ENCODE results near the gene KIAA1671.

The KIAA1671 gene

GRCh38 chr22:25139062-25139461, 186.5 kb downstream of the KIAA1671 start:
- no peak overlapping the region for H3K4me3 ChIP-seq (ENCODE audit: low read length)

DNA sequence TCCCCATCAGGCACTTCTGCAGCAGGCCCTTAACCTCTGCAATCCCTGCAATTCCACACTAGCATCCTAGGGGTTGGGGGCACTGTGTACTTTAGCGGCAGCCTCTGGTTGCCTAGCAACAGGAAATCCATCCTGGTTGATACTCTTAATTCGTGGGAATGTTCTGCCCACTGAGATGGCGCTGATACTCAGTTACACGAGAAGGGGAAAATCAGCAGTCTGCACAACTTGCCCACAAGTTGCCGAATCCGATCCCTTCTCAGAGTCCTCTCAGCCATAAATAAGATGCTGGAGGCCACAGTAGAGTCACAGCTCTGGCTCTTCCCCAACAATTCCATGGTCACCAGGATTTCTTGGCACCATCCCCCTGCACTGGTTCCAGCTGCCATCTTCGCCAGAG, 189.6 kb downstream of the KIAA1671 start:
- no peaks in the 10 kb centered on the region for H3K9me3 ChIP-seq (ENCODE audit: control insufficient read depth, low read depth, low read length)
- H3K4me3 ChIP-seq (ENCODE audit: low read length): no peak overlapping the region
- no peaks in the 10 kb centered on the region for H3K36me3 ChIP-seq (ENCODE audit: control insufficient read depth, low read depth, low read length)
- H3K9ac ChIP-seq (ENCODE audit: low read length): no peak overlapping the region
- H3K27me3 ChIP-seq (ENCODE audit: control insufficient read depth, insufficient read depth, low read length): no peaks in the 10 kb centered on the region
- H3K4me1 ChIP-seq (ENCODE audit: control insufficient read depth, low read depth, low read length): no peaks in the 10 kb centered on the region
- H3K27ac ChIP-seq (ENCODE audit: low read length): no peak overlapping the region

More at GRCh38 chr22:25139062-25139461, 186.5 kb downstream of the KIAA1671 start:
- H3K4me1 ChIP-seq (ENCODE audit: control insufficient read depth, low read depth, low read length): no peaks in the 10 kb centered on the region
- H3K27ac ChIP-seq (ENCODE audit: low read length): no peak overlapping the region
- no peaks in the 10 kb centered on the region for H3K9me3 ChIP-seq (ENCODE audit: control insufficient read depth, low read depth, low read length)
- no peak overlapping the region for H3K9ac ChIP-seq (ENCODE audit: low read length)
- no peaks in the 10 kb centered on the region for H3K36me3 ChIP-seq (ENCODE audit: control insufficient read depth, low read depth, low read length)
- H3K27me3 ChIP-seq (ENCODE audit: control insufficient read depth, insufficient read depth, low read length): no peaks in the 10 kb centered on the region

DNA sequence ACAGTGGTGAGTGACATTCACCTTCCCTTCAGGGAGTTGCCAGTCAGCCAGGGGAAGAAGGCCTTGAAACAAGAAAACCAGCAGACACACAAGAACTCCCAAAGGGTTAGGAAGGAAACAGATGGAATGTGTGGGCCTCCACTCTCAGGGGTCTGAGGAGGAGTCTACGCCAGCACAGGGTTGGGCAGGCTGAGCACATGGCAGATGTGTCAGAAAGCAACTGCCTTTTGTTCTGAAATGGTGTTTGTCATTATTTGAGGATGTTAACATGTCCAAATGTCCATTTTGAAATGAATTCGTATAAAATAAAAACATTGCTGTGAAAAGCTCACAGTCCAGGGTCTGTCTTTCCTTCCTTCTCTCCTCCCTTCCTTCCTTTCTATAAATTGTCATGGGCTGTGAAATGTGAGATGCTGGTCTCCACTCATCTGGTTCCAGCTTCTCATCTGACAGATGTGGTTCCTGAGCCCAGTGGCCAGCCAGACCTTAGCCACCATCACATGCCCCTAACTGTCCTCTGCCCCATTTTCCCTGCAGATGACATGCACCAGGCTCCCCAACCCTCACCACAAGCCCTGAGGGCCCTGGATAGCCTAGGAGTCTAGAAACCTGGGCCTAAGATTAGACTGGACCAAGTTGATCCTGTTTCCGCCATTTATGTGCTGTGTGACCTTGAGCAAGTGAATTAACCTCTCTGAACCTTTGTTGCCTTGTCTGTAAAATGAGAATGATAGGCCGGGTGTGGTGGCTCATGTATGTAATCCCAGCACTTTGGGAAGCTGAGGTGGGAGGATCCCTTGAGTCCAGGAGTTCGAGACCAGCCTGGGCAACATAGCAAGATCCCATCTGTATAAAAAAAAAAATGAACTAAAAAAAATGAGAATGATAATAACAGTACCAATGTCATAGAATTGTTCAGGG, 190.9 kb downstream of the KIAA1671 start:
- no peak overlapping the region for H3K4me3 ChIP-seq (ENCODE audit: low read length)
- no peaks in the 10 kb centered on the region for H3K36me3 ChIP-seq (ENCODE audit: control insufficient read depth, low read depth, low read length)
- H3K4me1 ChIP-seq (ENCODE audit: control insufficient read depth, low read depth, low read length): peaks cover 9% of the 10 kb centered on the region
- H3K9ac ChIP-seq (ENCODE audit: low read length): no peak overlapping the region
- H3K27me3 ChIP-seq (ENCODE audit: control insufficient read depth, insufficient read depth, low read length): no peaks in the 10 kb centered on the region
- no peaks in the 10 kb centered on the region for H3K9me3 ChIP-seq (ENCODE audit: control insufficient read depth, low read depth, low read length)
- no peak overlapping the region for H3K27ac ChIP-seq (ENCODE audit: low read length)

DNA sequence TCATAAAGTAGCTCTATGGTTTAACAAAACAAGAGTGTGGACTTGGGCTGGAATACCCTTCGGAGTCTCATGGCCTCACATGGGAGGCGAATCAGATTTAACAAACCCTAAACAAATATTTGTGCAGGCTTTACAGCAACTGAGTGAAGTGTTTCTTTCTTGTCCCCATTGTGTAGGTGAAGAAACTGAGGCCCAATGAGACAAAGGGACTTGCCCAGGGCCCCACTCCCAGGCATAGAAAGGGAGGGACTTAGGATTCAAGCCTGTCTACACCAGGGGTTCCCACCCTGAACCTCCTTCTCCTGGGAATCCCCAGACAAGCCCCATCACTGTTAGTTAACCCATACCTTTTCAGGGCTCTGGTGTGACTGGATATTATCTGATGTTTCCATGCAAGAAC, 192.0 kb downstream of the KIAA1671 start:
- no peaks in the 10 kb centered on the region for H3K36me3 ChIP-seq (ENCODE audit: control insufficient read depth, low read depth, low read length)
- H3K27ac ChIP-seq (ENCODE audit: low read length): no peak overlapping the region
- H3K9ac ChIP-seq (ENCODE audit: low read length): no peak overlapping the region
- peaks cover 12% of the 10 kb centered on the region for H3K4me1 ChIP-seq (ENCODE audit: control insufficient read depth, low read depth, low read length)
- no peaks in the 10 kb centered on the region for H3K27me3 ChIP-seq (ENCODE audit: control insufficient read depth, insufficient read depth, low read length)
- no peak overlapping the region for H3K4me3 ChIP-seq (ENCODE audit: low read length)
- no peaks in the 10 kb centered on the region for H3K9me3 ChIP-seq (ENCODE audit: control insufficient read depth, low read depth, low read length)

- peaks cover 12% of the 10 kb centered on the region for H3K4me1 ChIP-seq (ENCODE audit: control insufficient read depth, low read depth, low read length)
- H3K27me3 ChIP-seq (ENCODE audit: control insufficient read depth, insufficient read depth, low read length): no peaks in the 10 kb centered on the region
- no peak overlapping the region for H3K4me3 ChIP-seq (ENCODE audit: low read length)
- H3K27ac ChIP-seq (ENCODE audit: low read length): no peak overlapping the region
- H3K9me3 ChIP-seq (ENCODE audit: control insufficient read depth, low read depth, low read length): no peaks in the 10 kb centered on the region
- no peak overlapping the region for H3K9ac ChIP-seq (ENCODE audit: low read length)
- no peaks in the 10 kb centered on the region for H3K36me3 ChIP-seq (ENCODE audit: control insufficient read depth, low read depth, low read length)
Measured at GRCh38 chr22:25146307-25146706, 193.8 kb downstream of the KIAA1671 start.

DNA sequence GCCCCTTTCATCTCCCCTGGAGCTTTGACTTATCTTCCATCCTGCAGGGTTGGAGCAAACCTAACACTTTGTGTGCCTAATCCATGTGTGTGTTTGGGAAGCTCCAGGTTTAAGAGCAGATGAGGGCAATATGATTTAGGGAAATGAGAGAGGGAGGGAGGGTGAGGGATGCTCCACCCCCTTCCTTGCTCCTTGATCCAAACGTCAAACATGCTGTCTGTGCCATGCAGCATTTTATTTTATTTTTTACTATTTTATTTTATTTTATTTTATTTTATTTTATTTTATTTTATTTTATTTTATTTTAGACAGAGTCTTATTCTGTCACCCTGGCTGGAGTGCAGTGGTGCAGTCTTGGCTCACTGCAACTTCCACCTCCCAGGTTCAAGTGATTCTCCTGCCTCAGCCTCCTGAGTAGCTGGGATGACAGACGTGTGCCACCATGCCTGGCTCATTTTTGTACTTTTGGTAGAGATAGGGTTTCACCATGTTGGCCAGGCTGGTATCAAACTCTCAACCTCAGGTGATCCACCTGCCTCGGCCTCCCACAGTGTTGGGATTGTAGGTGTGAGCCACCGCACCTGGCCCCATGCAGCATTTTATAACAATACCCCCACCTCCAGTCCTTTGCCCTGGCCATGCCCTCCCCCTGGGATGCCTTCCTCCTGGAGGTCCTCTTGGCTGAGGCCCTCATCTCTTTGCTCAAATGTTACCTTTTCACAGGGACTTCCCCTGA, 194.6 kb downstream of the KIAA1671 start:
- H3K9ac ChIP-seq (ENCODE audit: low read length): no peak overlapping the region
- peaks cover 12% of the 10 kb centered on the region for H3K4me1 ChIP-seq (ENCODE audit: control insufficient read depth, low read depth, low read length)
- no peak overlapping the region for H3K4me3 ChIP-seq (ENCODE audit: low read length)
- H3K9me3 ChIP-seq (ENCODE audit: control insufficient read depth, low read depth, low read length): no peaks in the 10 kb centered on the region
- H3K27ac ChIP-seq (ENCODE audit: low read length): no peak overlapping the region
- H3K27me3 ChIP-seq (ENCODE audit: control insufficient read depth, insufficient read depth, low read length): no peaks in the 10 kb centered on the region
- no peaks in the 10 kb centered on the region for H3K36me3 ChIP-seq (ENCODE audit: control insufficient read depth, low read depth, low read length)

- H3K4me3 ChIP-seq (ENCODE audit: low read length): no peak overlapping the region
- no peaks in the 10 kb centered on the region for H3K27me3 ChIP-seq (ENCODE audit: control insufficient read depth, insufficient read depth, low read length)
- no peaks in the 10 kb centered on the region for H3K36me3 ChIP-seq (ENCODE audit: control insufficient read depth, low read depth, low read length)
- no peak overlapping the region for H3K9ac ChIP-seq (ENCODE audit: low read length)
- no peak overlapping the region for H3K27ac ChIP-seq (ENCODE audit: low read length)
- no peaks in the 10 kb centered on the region for H3K9me3 ChIP-seq (ENCODE audit: control insufficient read depth, low read depth, low read length)
- H3K4me1 ChIP-seq (ENCODE audit: control insufficient read depth, low read depth, low read length): peaks cover 12% of the 10 kb centered on the region
Measured at GRCh38 chr22:25147642-25147928, 195.1 kb downstream of the KIAA1671 start.

GRCh38 chr22:25148149-25148691, 195.7 kb downstream of the KIAA1671 start:
- H3K4me3 ChIP-seq (ENCODE audit: low read length): no peak overlapping the region
- H3K27me3 ChIP-seq (ENCODE audit: control insufficient read depth, insufficient read depth, low read length): no peaks in the 10 kb centered on the region
- peaks cover 12% of the 10 kb centered on the region for H3K4me1 ChIP-seq (ENCODE audit: control insufficient read depth, low read depth, low read length)
- H3K27ac ChIP-seq (ENCODE audit: low read length): no peak overlapping the region
- H3K36me3 ChIP-seq (ENCODE audit: control insufficient read depth, low read depth, low read length): no peaks in the 10 kb centered on the region
- no peak overlapping the region for H3K9ac ChIP-seq (ENCODE audit: low read length)
- no peaks in the 10 kb centered on the region for H3K9me3 ChIP-seq (ENCODE audit: control insufficient read depth, low read depth, low read length)

DNA sequence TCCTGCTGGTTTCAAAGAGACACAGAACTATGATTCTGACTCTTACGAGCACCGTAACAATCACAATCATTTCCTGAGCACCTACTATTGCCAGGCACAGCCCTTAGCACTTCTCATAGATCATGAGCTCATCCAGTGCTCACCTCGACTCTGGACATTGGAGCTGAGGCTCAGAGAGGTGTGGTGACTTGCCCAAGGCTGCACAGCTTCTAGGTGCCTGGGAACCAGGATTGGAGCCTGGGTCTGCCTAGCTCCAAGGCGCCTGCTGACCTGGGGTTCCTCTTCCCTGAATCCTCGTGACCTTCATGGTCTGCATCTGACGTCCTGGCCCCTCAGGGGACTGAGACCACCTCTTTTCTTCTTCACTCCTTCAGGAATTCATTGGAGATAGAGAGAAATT, 196.5 kb downstream of the KIAA1671 start:
- H3K27me3 ChIP-seq (ENCODE audit: control insufficient read depth, insufficient read depth, low read length): no peaks in the 10 kb centered on the region
- H3K36me3 ChIP-seq (ENCODE audit: control insufficient read depth, low read depth, low read length): no peaks in the 10 kb centered on the region
- peaks cover 12% of the 10 kb centered on the region for H3K4me1 ChIP-seq (ENCODE audit: control insufficient read depth, low read depth, low read length)
- no peak overlapping the region for H3K9ac ChIP-seq (ENCODE audit: low read length)
- no peak overlapping the region for H3K4me3 ChIP-seq (ENCODE audit: low read length)
- no peak overlapping the region for H3K27ac ChIP-seq (ENCODE audit: low read length)
- no peaks in the 10 kb centered on the region for H3K9me3 ChIP-seq (ENCODE audit: control insufficient read depth, low read depth, low read length)

DNA sequence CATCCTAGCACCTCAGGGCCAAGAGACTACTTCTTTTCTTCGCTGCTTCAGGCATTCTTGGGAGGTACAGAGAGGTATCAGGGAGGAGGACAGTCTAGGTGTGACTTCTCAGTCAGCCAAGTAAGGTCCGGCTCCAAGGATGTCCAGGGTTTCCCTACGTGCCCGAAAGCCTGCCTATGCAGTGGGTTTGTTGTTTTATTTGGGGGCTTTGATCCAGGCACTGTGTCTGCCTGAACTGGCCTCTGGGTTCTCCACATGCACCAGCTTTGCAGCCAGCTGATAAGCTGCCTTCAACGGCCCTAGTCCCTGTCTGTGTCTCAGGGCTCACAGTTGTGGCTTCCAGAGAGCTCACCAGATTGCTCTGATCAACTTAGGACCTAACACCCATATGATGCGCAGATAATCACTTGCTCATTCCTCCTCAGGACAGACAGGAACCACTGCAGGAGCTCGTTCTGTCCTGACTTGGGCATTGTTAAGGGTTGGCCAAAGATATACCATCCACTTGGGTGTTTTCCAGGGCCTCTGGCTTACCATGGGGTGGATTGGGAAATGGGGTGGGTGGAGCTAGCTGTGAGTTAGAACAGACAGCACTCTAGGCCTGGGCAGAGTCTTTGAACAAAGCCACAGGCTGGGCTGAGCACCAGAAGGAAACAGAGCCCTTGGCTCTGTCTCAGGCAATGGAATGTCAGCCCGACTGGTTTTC, 201.6 kb downstream of the KIAA1671 start:
- no peaks in the 10 kb centered on the region for H3K27me3 ChIP-seq (ENCODE audit: control insufficient read depth, insufficient read depth, low read length)
- no peaks in the 10 kb centered on the region for H3K36me3 ChIP-seq (ENCODE audit: control insufficient read depth, low read depth, low read length)
- peaks cover 5% of the 10 kb centered on the region for H3K4me1 ChIP-seq (ENCODE audit: control insufficient read depth, low read depth, low read length)
- no peak overlapping the region for H3K4me3 ChIP-seq (ENCODE audit: low read length)
- no peak overlapping the region for H3K9ac ChIP-seq (ENCODE audit: low read length)
- no peak overlapping the region for H3K27ac ChIP-seq (ENCODE audit: low read length)
- no peaks in the 10 kb centered on the region for H3K9me3 ChIP-seq (ENCODE audit: control insufficient read depth, low read depth, low read length)

- Histone ChIP-seq H3K4me3 (ENCODE audit: low read length) (no peak overlapping the region), H3K4me1 (ENCODE audit: control insufficient read depth, low read depth, low read length) (peaks cover 5% of the 10 kb centered on the region), H3K27ac (ENCODE audit: low read length) (no peak overlapping the region), H3K9me3 (ENCODE audit: control insufficient read depth, low read depth, low read length) (no peaks in the 10 kb centered on the region), H3K36me3 (ENCODE audit: control insufficient read depth, low read depth, low read length) (no peaks in the 10 kb centered on the region), H3K27me3 (ENCODE audit: control insufficient read depth, insufficient read depth, low read length) (no peaks in the 10 kb centered on the region), H3K9ac (ENCODE audit: low read length) (no peak overlapping the region)
Measured at GRCh38 chr22:25154667-25154999, 202.1 kb downstream of the KIAA1671 start.
